H1 (cell line): ENCODE measurements around the gene INSM1. TPM values are rescaled to one million over a fixed set of nuclear protein-coding genes. Genes with fewer than 3 reads are reported as not detected.

Experiments
- CTCF ChIA-PET: fragments of 300-600 bp; sonication (Branson Sonifier 250); formaldehyde crosslinking; loops from one replicate; lab custom pipeline; 2021; ENCODE audit not compliant: partially characterized antibody; lab: Charles Lee
- POLR2A ChIA-PET: fragments of 300-600 bp; sonication (Branson Sonifier 250); formaldehyde crosslinking; loops from one replicate; lab custom pipeline; 2021; ENCODE audit warnings: inconsistent platforms; ENCODE audit not compliant: partially characterized antibody; lab: Charles Lee
- DNase-seq, 2 experiments: peaks; one replicate each; pipeline versions ENCODE4 v3.0.0 to v3.0.0-alpha.2; 2010 to 2022; ENCODE audit warnings: low spot score in 2 of 2, low read depth in 1 of 2, mixed read lengths in 1 of 2
- FAIRE-seq: peaks from 2 replicates; lab custom pipeline; 2011; peaks lifted over from hg19 to GRCh38; lab: Jason Lieb, UNC
- H2AFZ ChIP-seq: 2 replicates; pipeline ENCODE4 v1.8.1; 2012; ENCODE audit warnings: low read length, inconsistent platforms
- H2AK5ac ChIP-seq: 2 replicates; pipeline ENCODE4 v1.6.1; 2013; ENCODE audit warnings: low read depth, low read length
- H2BK120ac ChIP-seq: replicated peaks from 2 replicates; pipeline ENCODE3; 2013; ENCODE audit warnings: low read depth, low read length, inconsistent platforms
- H2BK12ac ChIP-seq: 2 replicates; pipeline ENCODE4 v1.6.1; 2013; ENCODE audit warnings: low read depth, low read length
- H2BK15ac ChIP-seq: 2 replicates; pipeline ENCODE4 v1.6.1; 2013; ENCODE audit warnings: low read length
- H2BK20ac ChIP-seq: 2 replicates; pipeline ENCODE4 v1.6.1; 2013; ENCODE audit warnings: low read length
- H2BK5ac ChIP-seq: 2 replicates; pipeline ENCODE4 v1.6.1; 2013; ENCODE audit warnings: low read depth, low read length
- H3K14ac ChIP-seq: 2 replicates; pipeline ENCODE4 v1.6.1; 2013; ENCODE audit warnings: inconsistent platforms; ENCODE audit not compliant: insufficient read length
- H3K18ac ChIP-seq: 2 replicates; pipeline ENCODE4 v1.6.1; 2013; ENCODE audit warnings: low read length; ENCODE audit errors: extremely low read depth
- H3K23ac ChIP-seq: 2 replicates; pipeline ENCODE4 v1.6.1; 2013; ENCODE audit warnings: inconsistent platforms; ENCODE audit not compliant: insufficient read length
- H3K23me2 ChIP-seq: 2 replicates; pipeline ENCODE4 v1.6.1; 2013; ENCODE audit warnings: low read depth, low read length
- H3K27ac ChIP-seq: 2 replicates; pipeline ENCODE4 v1.6.1; 2011; ENCODE audit warnings: low read depth, low read length, inconsistent platforms
- H3K27me3 ChIP-seq, 4 experiments: replicated peaks in 1 of 4; 1 replicate in 1 of 4; 2 replicates in 3 of 4; pipeline versions ENCODE4 v1.6.1 to v1.8.1; 2011 to 2013; ENCODE audit warnings: low read length in 3 of 4, mild to moderate bottlenecking in 3 of 4, inconsistent platforms in 2 of 4, mixed read lengths in 2 of 4, moderate library complexity in 1 of 4; ENCODE audit not compliant: control insufficient read depth in 3 of 4, insufficient read depth in 3 of 4; ENCODE audit errors: extremely low read depth in 1 of 4
- H3K36me3 ChIP-seq, 4 experiments: 2 replicates each; pipeline versions ENCODE4 v1.6.1 to v1.8.1; 2011 to 2013; ENCODE audit warnings: mild to moderate bottlenecking in 4 of 4, low read length in 3 of 4, moderate library complexity in 2 of 4, control low read depth in 1 of 4, inconsistent platforms in 1 of 4; ENCODE audit not compliant: insufficient read depth in 4 of 4, control insufficient read depth in 2 of 4
- H3K4ac ChIP-seq: replicated peaks from 2 replicates; pipeline ENCODE3; 2013; ENCODE audit warnings: low read length, low read depth, mixed read lengths, inconsistent platforms; ENCODE audit not compliant: insufficient read length
- H3K4me1 ChIP-seq, 4 experiments: replicated peaks in 1 of 4; 1 replicate in 1 of 4; 2 replicates in 3 of 4; pipeline versions ENCODE4 v1.6.1 to v1.8.1; 2011 to 2013; ENCODE audit warnings: low read length in 3 of 4, inconsistent platforms in 2 of 4, mixed read lengths in 1 of 4; ENCODE audit not compliant: insufficient read depth in 4 of 4, control insufficient read depth in 3 of 4
- H3K4me2 ChIP-seq, 2 experiments: 2 replicates each; pipeline versions ENCODE4 v1.6.1 to v1.8.1; 2011 to 2013; ENCODE audit warnings: low read depth in 2 of 2, low read length in 2 of 2, control low read depth in 1 of 2, inconsistent platforms in 1 of 2, mild to moderate bottlenecking in 1 of 2; ENCODE audit not compliant: insufficient read depth in 1 of 2
- H3K4me3 ChIP-seq, 4 experiments: fragments of 200-600, 300-600 bp in 1 of 4; sonication (generic), shearing (Covaris generic), sonication (Bioruptor Twin) in 1 of 4; 2 replicates each; pipeline versions ENCODE4 v1.5.1 to v1.8.1; 2011 to 2016; ENCODE audit warnings: low read length in 4 of 4, low read depth in 3 of 4, control low read depth in 2 of 4, inconsistent platforms in 2 of 4, mild to moderate bottlenecking in 2 of 4, mixed read lengths in 1 of 4, moderate library complexity in 1 of 4; ENCODE audit not compliant: insufficient read depth in 2 of 4; ENCODE audit errors: extremely low read depth in 1 of 4
- H3K56ac ChIP-seq: replicated peaks from 2 replicates; pipeline ENCODE3; 2013; ENCODE audit warnings: low read depth, mild to moderate bottlenecking, mixed read lengths, low read length, inconsistent platforms; ENCODE audit not compliant: insufficient read length
- H3K79me1 ChIP-seq: 2 replicates; pipeline ENCODE4 v1.6.1; 2013; ENCODE audit warnings: low read depth, low read length, control low read depth
- H3K79me2 ChIP-seq, 2 experiments: 2 replicates each; pipeline versions ENCODE4 v1.6.1 to v1.8.1; 2012 to 2013; ENCODE audit warnings: low read length in 2 of 2, mild to moderate bottlenecking in 2 of 2, inconsistent platforms in 1 of 2; ENCODE audit not compliant: insufficient read depth in 2 of 2, control insufficient read depth in 1 of 2
- H3K9ac ChIP-seq, 4 experiments: replicated peaks in 1 of 4; 1 replicate in 1 of 4; 2 replicates in 3 of 4; pipeline versions ENCODE4 v1.6.1 to v1.8.1; 2011 to 2013; ENCODE audit warnings: low read depth in 3 of 4, low read length in 3 of 4, control low read depth in 2 of 4, mild to moderate bottlenecking in 2 of 4, moderate library complexity in 2 of 4, inconsistent platforms in 1 of 4; ENCODE audit errors: extremely low read depth in 1 of 4
- H3K9me3 ChIP-seq, 2 experiments: 2 replicates each; pipeline versions ENCODE4 v1.6.1 to v1.8.1; 2012 to 2013; ENCODE audit warnings: mild to moderate bottlenecking in 2 of 2, moderate library complexity in 2 of 2, control low read depth in 1 of 2, inconsistent platforms in 1 of 2, low read depth in 1 of 2, low read length in 1 of 2, mixed read lengths in 1 of 2; ENCODE audit not compliant: insufficient read depth in 2 of 2
- H4K20me1 ChIP-seq, 2 experiments: replicated peaks in 1 of 2; 2 replicates each; pipeline versions ENCODE3 to v1.8.1; 2011 to 2013; ENCODE audit warnings: inconsistent platforms in 2 of 2, low read length in 2 of 2, mild to moderate bottlenecking in 1 of 2; ENCODE audit not compliant: insufficient read depth in 2 of 2, control insufficient read depth in 1 of 2
- H4K5ac ChIP-seq: 2 replicates; pipeline ENCODE4 v1.6.1; 2013; ENCODE audit warnings: low read length, low read depth, mixed read lengths, inconsistent platforms; ENCODE audit not compliant: insufficient read length
- H4K8ac ChIP-seq: 2 replicates; pipeline ENCODE4 v1.8.0; 2013; ENCODE audit warnings: mild to moderate bottlenecking, moderate library complexity, low read length, inconsistent platforms; ENCODE audit not compliant: insufficient read depth; ENCODE audit errors: extremely low read depth
- H4K91ac ChIP-seq: replicated peaks from 2 replicates; pipeline ENCODE3; 2013; ENCODE audit warnings: low read length, mixed read lengths, inconsistent platforms; ENCODE audit not compliant: insufficient read length
- CBX8 ChIP-seq: fragments of 300-800, 300-1000 bp; sonication (generic); IDR thresholded peaks from 2 replicates; pipeline ENCODE4 v1.7.1; 2016; ENCODE audit warnings: low read depth, low read length, borderline replicate concordance
- CHD2 ChIP-seq: IDR thresholded peaks from 2 replicates; pipeline ENCODE4 v1.6.1; 2012; ENCODE audit warnings: low read length, improper control_type of control experiment
- CREB1 ChIP-seq: IDR thresholded peaks from 2 replicates; pipeline ENCODE4 v1.6.1; 2012; ENCODE audit warnings: inconsistent platforms
- GTF2F1 ChIP-seq: IDR thresholded peaks from 2 replicates; pipeline ENCODE4 v1.6.1; 2012; ENCODE audit warnings: low read depth, low read length, improper control_type of control experiment, borderline replicate concordance
- HDAC6 ChIP-seq: IDR thresholded peaks from one replicate; pipeline ENCODE4 v1.7.1; 2012; ENCODE audit warnings: low read depth, mild to moderate bottlenecking, inconsistent platforms, low read length, moderate library complexity
- KDM4A ChIP-seq: IDR thresholded peaks from one replicate; pipeline ENCODE4 v1.7.1; 2012; ENCODE audit warnings: low read depth, mild to moderate bottlenecking, moderate library complexity, low read length, inconsistent platforms; ENCODE audit not compliant: severe bottlenecking
- MAFK ChIP-seq: IDR thresholded peaks from 2 replicates; pipeline ENCODE4 v1.6.1; 2012; ENCODE audit warnings: low read depth, mild to moderate bottlenecking, improper control_type of control experiment, low read length
- POU5F1 ChIP-seq: IDR thresholded peaks from 2 replicates; pipeline ENCODE4 v1.6.1; 2011; ENCODE audit warnings: low read depth, mild to moderate bottlenecking, low read length, moderate library complexity
- SIRT6 ChIP-seq: IDR thresholded peaks from one replicate; pipeline ENCODE4 v1.7.1; 2012; ENCODE audit warnings: low read length, inconsistent platforms
- SIX5 ChIP-seq: IDR thresholded peaks from 2 replicates; pipeline ENCODE4 v1.6.1; 2011; ENCODE audit warnings: mild to moderate bottlenecking, low read depth, low read length
- SP4 ChIP-seq: IDR thresholded peaks from 2 replicates; pipeline ENCODE4 v1.6.1; 2012; ENCODE audit warnings: low read length, inconsistent platforms
- YY1 ChIP-seq: IDR thresholded peaks from 2 replicates; pipeline ENCODE4 v1.6.1; 2011; ENCODE audit warnings: low read depth, mild to moderate bottlenecking, low read length
- WGBS, 2 experiments: shearing (Covaris generic) in 1 of 2; methylation state at CpG; one replicate each; pipeline versions ENCODE4 v1.1.6 to v1.1.7; 2013 to 2015; ENCODE audit warnings: low lambda C conversion rate in 2 of 2, mixed read lengths in 2 of 2, inconsistent platforms in 1 of 2, low coverage in 1 of 2, missing lambda C conversion rate in 1 of 2; ENCODE audit not compliant: insufficient replicate concordance in 2 of 2, insufficient coverage in 1 of 2, insufficient read length in 1 of 2; ENCODE audit errors: extremely low coverage in 1 of 2, missing lambda C conversion rate in 1 of 2; 5-methylcytosine and 5-hydroxymethylcytosine counted together
- polyA plus RNA-seq, 7 experiments: library from polyadenylated mRNA; depleted of rRNA in 3 of 7; stranded (reverse) in 5 of 7; unstranded in 2 of 7; fragments of >200 nt in 5 of 7; fragments of 200-250 nt in 2 of 7; gene quantifications; 1 replicate in 5 of 7; 2 replicates in 1 of 7; 4 replicates in 1 of 7; pipeline versions ENCODE4 v1.2.1 to v1.2.3, GENCODE V29; 2011 to 2013; ENCODE audit warnings: missing spikeins in 2 of 7, mixed read lengths in 2 of 7
- total RNA-seq: library from RNA; stranded (reverse); fragmentation: NEBNext Ultra II Directional; extraction: Animal tissue kit (Norgen Biotek cat#: 25700); gene quantifications from 2 replicates; pipeline ENCODE4 v1.2.1, GENCODE V29; 2021

The INSM1 gene
- total and polyA plus RNA-seq, 2 of the 8 experiments (the other 6 are each of a cell fraction or from before 2014, with no cell fraction given) = 0.86 to 2.5 TPM

DNA sequence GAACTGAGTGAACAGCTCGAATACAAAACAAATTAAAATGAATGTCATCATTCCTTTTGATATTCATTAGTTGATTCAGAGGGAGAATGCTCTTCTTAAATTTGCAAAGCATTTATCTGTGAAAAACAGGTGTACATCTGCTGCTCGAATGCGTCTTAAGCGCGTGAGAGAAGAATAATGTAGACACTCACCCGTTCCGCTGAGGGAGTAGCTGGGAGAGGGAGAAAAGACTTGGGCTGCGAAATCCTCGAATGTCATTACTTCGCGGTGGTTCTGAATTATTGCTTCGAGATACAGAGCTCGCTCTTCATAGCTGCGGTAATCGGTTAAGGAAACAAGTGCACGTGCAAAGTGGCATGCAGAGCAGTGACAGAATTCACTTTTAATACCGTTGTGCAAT, 43.9 kb downstream of the INSM1 start:
- no peak overlapping the region for H3K14ac ChIP-seq
- H3K9me3 ChIP-seq = no peaks in the 10 kb centered on the region
- H3K56ac ChIP-seq = no peak overlapping the region
- no peak overlapping the region for H3K18ac ChIP-seq
- no peaks in the 10 kb centered on the region for H3K23me2 ChIP-seq
- H4K91ac ChIP-seq = no peak overlapping the region
- no peak for FAIRE-seq
- H3K4me3 ChIP-seq = no peak overlapping the region
- H3K9ac ChIP-seq = no peak overlapping the region
- H3K27ac ChIP-seq = no peak overlapping the region
- no peaks in the 10 kb centered on the region for H3K79me1 ChIP-seq
- no peaks in the 10 kb centered on the region for H3K79me2 ChIP-seq
- H3K23ac ChIP-seq = no peak overlapping the region
- H2BK120ac ChIP-seq = no peak overlapping the region
- no peak overlapping the region for H2BK15ac ChIP-seq
- H3K27me3 ChIP-seq = no peaks in the 10 kb centered on the region
- no peak overlapping the region for H4K5ac ChIP-seq
- CTCF ChIA-PET = interaction anchor here (0.7 to 1.5 kb wide), 3 partner anchors 10 to 614 kb away, joined by 3 to 6 read pairs (median 3); no protein-coding TSS in a partner anchor
- DNase-seq = no peak
- no peaks in the 10 kb centered on the region for H3K36me3 ChIP-seq
- H4K20me1 ChIP-seq = no peaks in the 10 kb centered on the region
- H4K8ac ChIP-seq = no peak overlapping the region
- no peak overlapping the region for H2BK12ac ChIP-seq
- H2AFZ ChIP-seq = no peak overlapping the region
- no peak overlapping the region for H2BK5ac ChIP-seq
- POLR2A ChIA-PET = no interaction called here
- peaks cover 0 to 18% (median 11%) of the 10 kb centered on the region in 4 experiments; a peak in 5 of 7 replicates for H3K4me1 ChIP-seq
- no peak overlapping the region for H2BK20ac ChIP-seq
- WGBS, 2 experiments = 71% methylated on average over 17 of the region's 17 CpGs; no CpG with 5 or more reads in 1 of the 2 experiments
- no peak overlapping the region for H3K4me2 ChIP-seq
- TF ChIP-seq SP4 (no peak), CHD2 (no peak), CREB1 (no peak), SIRT6 (no peak), CBX8 (no peak), GTF2F1 (no peak), SIX5 (no peak), HDAC6 (no peak), MAFK (no peak), KDM4A (no peak), YY1 (no peak), POU5F1 (no peak)
- H2AK5ac ChIP-seq = no peak overlapping the region
- no peak overlapping the region for H3K4ac ChIP-seq
